Spleen (tissue), 7 donors: ENCODE results near the gene MAP2K3.
A peak's percentile ranks its signal among the peaks of the same experiment; 100 is the strongest.

ENCODE experiments used
- POLR2A ChIP-seq, 3 donors: fragments of 450-650 bp; IDR thresholded peaks; one replicate each; pipeline ENCODE4 v1.5.1; 2017; ENCODE audit warnings: antibody characterized with exemption in 3 of 3, mild to moderate bottlenecking in 1 of 3
- POLR2AphosphoS5 ChIP-seq, 3 donors: sonication (generic); formaldehyde crosslinking; IDR thresholded peaks; one replicate each; pipeline ENCODE4 v1.5.1; 2017; ENCODE audit warnings: antibody characterized with exemption in 3 of 3
- TF ChIP-seq, protein P1 (sequence below), 11 experiments: fragments of 200-600 bp in 7 of 11; fragments of 450-650 bp in 4 of 11; sonication (generic) in 4 of 11; IDR thresholded peaks in 8 of 11; conservative IDR thresholded peaks in 3 of 11; 1 replicate in 7 of 11; 2 replicates in 4 of 11; pipeline versions ENCODE4 v1.4.0 to v1.8.0; 2016 to 2021; ENCODE audit warnings: antibody characterized with exemption in 11 of 11, inconsistent platforms in 4 of 11, mild to moderate bottlenecking in 1 of 11
- donor health status: DM: no; HTN: no; CAD: no; lungs with moderate emphysema.
- donor health status: DM: no; HTN: no; CAD: no.
- donor health status: DM: no; HTN: no; CAD: no.

GRCh38 chr17:21291862-21292261 lies 7.4 kb downstream of the MAP2K3 start:
- TF ChIP-seq POLR2A (IDR thresholded peaks at IDR 0.05): no peak
- TF ChIP-seq, protein P1, sequence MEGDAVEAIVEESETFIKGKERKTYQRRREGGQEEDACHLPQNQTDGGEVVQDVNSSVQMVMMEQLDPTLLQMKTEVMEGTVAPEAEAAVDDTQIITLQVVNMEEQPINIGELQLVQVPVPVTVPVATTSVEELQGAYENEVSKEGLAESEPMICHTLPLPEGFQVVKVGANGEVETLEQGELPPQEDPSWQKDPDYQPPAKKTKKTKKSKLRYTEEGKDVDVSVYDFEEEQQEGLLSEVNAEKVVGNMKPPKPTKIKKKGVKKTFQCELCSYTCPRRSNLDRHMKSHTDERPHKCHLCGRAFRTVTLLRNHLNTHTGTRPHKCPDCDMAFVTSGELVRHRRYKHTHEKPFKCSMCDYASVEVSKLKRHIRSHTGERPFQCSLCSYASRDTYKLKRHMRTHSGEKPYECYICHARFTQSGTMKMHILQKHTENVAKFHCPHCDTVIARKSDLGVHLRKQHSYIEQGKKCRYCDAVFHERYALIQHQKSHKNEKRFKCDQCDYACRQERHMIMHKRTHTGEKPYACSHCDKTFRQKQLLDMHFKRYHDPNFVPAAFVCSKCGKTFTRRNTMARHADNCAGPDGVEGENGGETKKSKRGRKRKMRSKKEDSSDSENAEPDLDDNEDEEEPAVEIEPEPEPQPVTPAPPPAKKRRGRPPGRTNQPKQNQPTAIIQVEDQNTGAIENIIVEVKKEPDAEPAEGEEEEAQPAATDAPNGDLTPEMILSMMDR (IDR thresholded peaks at IDR 0.05 in 8 of 11, conservative IDR thresholded peaks at IDR 0.05 in 3 of 11): no peak
- peak in 1 of 3 donors; percentile 60 for TF ChIP-seq POLR2AphosphoS5 (IDR thresholded peaks at IDR 0.05)
